SH-SY5Y (cell line): ENCODE results near the gene EDEM1.

ENCODE experiments used
- GATA2 ChIP-seq: IDR thresholded peaks from 2 replicates; pipeline ENCODE4 v1.6.1; 2011; ENCODE audit warnings: mild to moderate bottlenecking, low read depth, low read length
- GATA3 ChIP-seq: IDR thresholded peaks from 2 replicates; pipeline ENCODE4 v1.6.1; 2011; ENCODE audit warnings: low read depth, mild to moderate bottlenecking, low read length, moderate library complexity

GRCh38 chr3:5255404-5256344 lies 68.2 kb downstream of the EDEM1 start:
- TF ChIP-seq GATA3: no peak
- no peak for TF ChIP-seq GATA2
